K562 (cell line): Measurements from ENCODE around the gene COA7. TPM values are rescaled to one million over a fixed set of nuclear protein-coding genes. Genes with fewer than 3 reads are reported as not detected.

Source experiments
- BDP1 ChIP-seq: IDR thresholded peaks from 3 replicates; pipeline ENCODE4 v1.6.1; 2011; ENCODE audit not compliant: insufficient read length, insufficient read depth
- DEAF1 ChIP-seq: fragments of 450-650 bp; formaldehyde crosslinking; IDR thresholded peaks from 2 replicates; pipeline ENCODE4 v1.4.0; 2020; ENCODE audit warnings: mild to moderate bottlenecking, moderate library complexity
- EP300 ChIP-seq: IDR thresholded peaks from 2 replicates; pipeline ENCODE4 v1.6.1; 2012; ENCODE audit warnings: low read length, improper control_type of control experiment
- ESRRA ChIP-seq: fragments of 450-650 bp; IDR thresholded peaks from 2 replicates; pipeline ENCODE4 v1.6.1; 2014; ENCODE audit warnings: low read depth, mild to moderate bottlenecking, moderate library complexity, borderline replicate concordance
- GATAD2A ChIP-seq: fragments of 450-650 bp; IDR thresholded peaks from 2 replicates; pipeline ENCODE4 v1.6.1; 2017
- KHSRP ChIP-seq: fragments of 450-650 bp; IDR thresholded peaks from 2 replicates; pipeline ENCODE4 v1.6.1; 2017
- MBD2 ChIP-seq: sonication (generic); IDR thresholded peaks from 2 replicates; pipeline ENCODE4 v1.6.1; 2016; ENCODE audit warnings: low read depth, borderline replicate concordance
- MXD1 ChIP-seq: fragments of 250-450 bp; sonication (Bioruptor Pico); IDR thresholded peaks from 2 replicates; pipeline ENCODE4 v1.8.0; 2021; ENCODE audit warnings: borderline replicate concordance, mild to moderate bottlenecking, moderate library complexity; ENCODE audit not compliant: poor library complexity, severe bottlenecking
- SMARCE1 ChIP-seq: fragments of 450-650 bp; IDR thresholded peaks from 2 replicates; pipeline ENCODE4 v1.7.1; 2016; ENCODE audit warnings: mild to moderate bottlenecking
- STAT6 ChIP-seq: sonication (generic); formaldehyde crosslinking; IDR thresholded peaks from 2 replicates; pipeline ENCODE4 v1.8.1; 2023; ENCODE audit warnings: mild to moderate bottlenecking, missing genetic modification reagents
- TAL1 ChIP-seq: fragments of 450-650 bp; IDR thresholded peaks from 2 replicates; pipeline ENCODE4 v1.6.1; 2016; ENCODE audit warnings: mild to moderate bottlenecking
- ZBTB9 ChIP-seq: fragments of 450-650 bp; formaldehyde crosslinking; IDR thresholded peaks from 2 replicates; pipeline ENCODE4 v1.4.0; 2020; ENCODE audit warnings: mild to moderate bottlenecking, moderate library complexity
- ZFP91 ChIP-seq: sonication (generic); formaldehyde crosslinking; IDR thresholded peaks from 2 replicates; pipeline ENCODE4 v1.8.0; 2022; ENCODE audit warnings: mild to moderate bottlenecking, missing genetic modification reagents
- ZNF12 ChIP-seq: sonication (generic); formaldehyde crosslinking; IDR thresholded peaks from 2 replicates; pipeline ENCODE4 v1.4.0; 2020; ENCODE audit warnings: mild to moderate bottlenecking, missing genetic modification reagents
- ZNF347 ChIP-seq: fragments of 450-650 bp; formaldehyde crosslinking; IDR thresholded peaks from 2 replicates; pipeline ENCODE4 v1.4.0; 2020; ENCODE audit warnings: low read depth, mild to moderate bottlenecking, moderate library complexity
- ZNF644 ChIP-seq: fragments of 200-800 bp; sonication (Bioruptor generic); IDR thresholded peaks from 2 replicates; pipeline ENCODE4 v1.6.1; 2016; ENCODE audit warnings: low read depth, missing genetic modification characterization, missing compliant biosample characterization
- polyA plus RNA-seq, 8 experiments: library from polyadenylated mRNA; depleted of rRNA in 4 of 8; stranded (reverse) in 5 of 8; unstranded in 3 of 8; fragments of >200 nt; fragmentation: Nextera tagmentation in 2 of 8; fragmentation: Illumina TruSeq in 1 of 8; extraction: Ambion mirVana in 2 of 8; extraction: Trizol in 1 of 8; gene quantifications; 2 replicates each; pipeline versions ENCODE4 v1.2.1 to v1.2.3, GENCODE V29; 2011 to 2014; ENCODE audit warnings: inconsistent platforms in 1 of 8, missing spikeins in 1 of 8
- total RNA-seq, 7 experiments: library from RNA; depleted of rRNA in 6 of 7; stranded (reverse); fragments of >200 nt in 6 of 7; fragmentation: Illumina TruSeq in 2 of 7; extraction: Trizol in 2 of 7; gene quantifications; 2 replicates each; pipeline versions ENCODE4 v1.2.1 to v1.2.3, GENCODE V29; 2011 to 2021; ENCODE audit warnings: low replicate concordance in 1 of 7

The COA7 gene
- total and polyA plus RNA-seq, 9 of the 15 experiments (the other 6 are each of a cell fraction or from before 2014, with no cell fraction given), result 19.4 to 82.8 (median 51.0) TPM

- TF ChIP-seq SMARCE1 (0 out of 2 replicates have a peak, but pooled peaks have one; percentile 38), ESRRA (no peak; the same call in none of the 2 replicates), DEAF1 (no peak), GATAD2A (no peak), KHSRP (no peak), ZBTB9 (CRISPR knock-in tag) (0 out of 2 replicates have a peak, but pooled peaks have one; percentile 75), MBD2 (peak; percentile 65; the same call in 1 of the 2 replicates), EP300 (peak; percentile 42; the same call in 1 of the 2 replicates), BDP1 (no peak), ZFP91 (CRISPR knock-in tag) (peak; percentile 70; the same call in 1 of the 2 replicates), ZNF12 (peak; percentile 81), ZNF644 (tag) (no peak), MXD1 (CRISPR knock-in tag) (no peak), TAL1 (no peak), STAT6 (CRISPR knock-in tag) (peak; percentile 27; the same call in 1 of the 2 replicates), ZNF347 (no peak)
Observed at GRCh38 chr1:52702886-52703787, 5.0 kb upstream of the COA7 start (continued).
